Suprapubic skin (tissue), 4 donors: ENCODE results near the gene APLP2.

Experiments
- POLR2A ChIP-seq, 2 donors: fragments of 450-650 bp; IDR thresholded peaks; one replicate each; pipeline ENCODE4 v1.6.1; 2017; ENCODE audit warnings: antibody characterized with exemption in 2 of 2, mild to moderate bottlenecking in 2 of 2, moderate library complexity in 2 of 2
- POLR2AphosphoS5 ChIP-seq, 3 donors: sonication (generic); formaldehyde crosslinking; IDR thresholded peaks; one replicate each; pipeline ENCODE4 v1.6.1; 2017; ENCODE audit warnings: antibody characterized with exemption in 3 of 3
- TF ChIP-seq, protein P1 (sequence below), 2 donors: fragments of 200-600 bp in 1 of 2; fragments of 450-650 bp in 1 of 2; sonication (generic) in 1 of 2; IDR thresholded peaks; one replicate each; pipeline ENCODE4 v1.5.1; 2016 to 2019; ENCODE audit warnings: antibody characterized with exemption in 2 of 2, mild to moderate bottlenecking in 1 of 2, moderate library complexity in 1 of 2

DNA sequence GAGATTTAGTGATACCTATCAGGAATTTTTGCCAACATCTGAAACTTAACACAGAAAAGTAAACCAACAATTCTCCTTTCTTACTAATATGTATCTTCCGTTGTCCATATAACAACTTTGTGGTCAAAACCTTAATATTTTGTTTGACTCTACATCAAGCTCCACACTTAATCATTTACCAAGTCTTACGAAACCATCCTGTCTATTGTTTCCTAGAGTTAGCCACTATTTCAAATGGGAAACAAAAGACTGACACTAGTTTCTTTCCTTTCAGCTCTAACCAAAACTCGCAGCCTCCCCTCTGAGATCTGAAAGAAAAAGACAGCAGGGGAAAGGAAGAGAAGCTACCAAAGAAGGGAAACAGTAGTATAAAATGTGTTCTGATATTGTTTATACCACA is 40.6 kb upstream of the APLP2 start:
- TF ChIP-seq POLR2A (IDR thresholded peaks at IDR 0.05) (no peak), POLR2AphosphoS5 (IDR thresholded peaks at IDR 0.05) (no peak)
- TF ChIP-seq, protein P1, sequence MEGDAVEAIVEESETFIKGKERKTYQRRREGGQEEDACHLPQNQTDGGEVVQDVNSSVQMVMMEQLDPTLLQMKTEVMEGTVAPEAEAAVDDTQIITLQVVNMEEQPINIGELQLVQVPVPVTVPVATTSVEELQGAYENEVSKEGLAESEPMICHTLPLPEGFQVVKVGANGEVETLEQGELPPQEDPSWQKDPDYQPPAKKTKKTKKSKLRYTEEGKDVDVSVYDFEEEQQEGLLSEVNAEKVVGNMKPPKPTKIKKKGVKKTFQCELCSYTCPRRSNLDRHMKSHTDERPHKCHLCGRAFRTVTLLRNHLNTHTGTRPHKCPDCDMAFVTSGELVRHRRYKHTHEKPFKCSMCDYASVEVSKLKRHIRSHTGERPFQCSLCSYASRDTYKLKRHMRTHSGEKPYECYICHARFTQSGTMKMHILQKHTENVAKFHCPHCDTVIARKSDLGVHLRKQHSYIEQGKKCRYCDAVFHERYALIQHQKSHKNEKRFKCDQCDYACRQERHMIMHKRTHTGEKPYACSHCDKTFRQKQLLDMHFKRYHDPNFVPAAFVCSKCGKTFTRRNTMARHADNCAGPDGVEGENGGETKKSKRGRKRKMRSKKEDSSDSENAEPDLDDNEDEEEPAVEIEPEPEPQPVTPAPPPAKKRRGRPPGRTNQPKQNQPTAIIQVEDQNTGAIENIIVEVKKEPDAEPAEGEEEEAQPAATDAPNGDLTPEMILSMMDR (IDR thresholded peaks at IDR 0.05), result no peak
